ENCODE measurements around the gene ACOT7. TPM values are rescaled to one million over a fixed set of nuclear protein-coding genes. Genes with fewer than 3 reads are reported as not detected.
A peak's percentile ranks its signal among the peaks of the same experiment; 100 is the strongest.

ACOT7 gene
- total and polyA plus RNA-seq, 2 of the 13 experiments (the other 11 are each of a cell fraction or from before 2014, with no cell fraction given) = 33.0 to 55.8 TPM

- no peak for TF ChIP-seq ZBTB40 (IDR thresholded peaks at IDR 0.05)
- 0 out of 2 replicates have a peak, but pooled peaks have one; percentile 20 for TF ChIP-seq ZBTB40 (CRISPR knock-in tag; IDR thresholded peaks at IDR 0.05)
- TF ChIP-seq ZNF101 (CRISPR knock-in tag; IDR thresholded peaks at IDR 0.05; ENCODE audit: borderline replicate concordance, low read depth) = no peak
- no peak for TF ChIP-seq WIZ (CRISPR knock-in tag; IDR thresholded peaks at IDR 0.05)
- 0 out of 2 replicates have a peak, but pooled peaks have one; percentile 27 for TF ChIP-seq ZMYM3 (CRISPR knock-in tag; IDR thresholded peaks at IDR 0.05)
- no peak for TF ChIP-seq ZNF7 (CRISPR knock-in tag; IDR thresholded peaks at IDR 0.05)
- TF ChIP-seq YEATS4 (CRISPR knock-in tag; IDR thresholded peaks at IDR 0.05; ENCODE audit: borderline replicate concordance) = peak; percentile 94
- TF ChIP-seq ZNF607 (CRISPR knock-in tag; IDR thresholded peaks at IDR 0.05; ENCODE audit: borderline replicate concordance) = peak; percentile 78; the same call in 1 of the 2 replicates
- no peak for TF ChIP-seq ATF5 (CRISPR knock-in tag; IDR thresholded peaks at IDR 0.05; ENCODE audit: low read depth)
- TF ChIP-seq ZNF776 (CRISPR knock-in tag; IDR thresholded peaks at IDR 0.05) = no peak
- TF ChIP-seq ZNF619 (CRISPR knock-in tag; IDR thresholded peaks at IDR 0.05) = no peak
- no peak for TF ChIP-seq GATAD2A (CRISPR knock-in tag; IDR thresholded peaks at IDR 0.05)
- no peak for TF ChIP-seq THAP9 (CRISPR knock-in tag; IDR thresholded peaks at IDR 0.05; ENCODE audit: borderline replicate concordance)
- TF ChIP-seq POLR2G (IDR thresholded peaks at IDR 0.05; ENCODE audit: low read depth, low read length) = peak; percentile 69; the same call in 1 of the 2 replicates
- TF ChIP-seq EEA1 (CRISPR knock-in tag; IDR thresholded peaks at IDR 0.05; ENCODE audit: borderline replicate concordance) = 0 out of 2 replicates have a peak, but pooled peaks have one; percentile 7
- no peak for TF ChIP-seq KMT2B (CRISPR knock-in tag; IDR thresholded peaks at IDR 0.05)
- no peak for TF ChIP-seq RELA (CRISPR knock-in tag; IDR thresholded peaks at IDR 0.05)
- TF ChIP-seq NKX3-1 (CRISPR knock-in tag; IDR thresholded peaks at IDR 0.05) = peak; percentile 81
Observed at GRCh38 chr1:6393400-6394187, at the start of gene ACOT7 (continued).

Measured in HepG2 (cell line).